SK-N-SH treated with all-trans-retinoic acid at 6 μM for 48 hours (cell line): ENCODE measurements around the gene TMA7B.

Experiments
- ARNTL ChIP-seq: fragments of 450-650 bp; formaldehyde crosslinking; IDR thresholded peaks from 2 replicates; pipeline ENCODE4 v1.5.0; 2020; ENCODE audit warnings: low read depth, mild to moderate bottlenecking, moderate library complexity, borderline replicate concordance
- GLIS3 ChIP-seq: fragments of 250-450 bp; sonication (Bioruptor Pico); IDR thresholded peaks from 2 replicates; pipeline ENCODE4 v1.5.0; 2020; ENCODE audit warnings: mild to moderate bottlenecking, moderate library complexity
- OSR1 ChIP-seq: fragments of 250-450 bp; sonication (Bioruptor Pico); IDR thresholded peaks from 2 replicates; pipeline ENCODE4 v1.8.0; 2022; ENCODE audit warnings: moderate library complexity, mild to moderate bottlenecking, inconsistent platforms
- SNAI2 ChIP-seq: fragments of 250-450 bp; sonication (Bioruptor Pico); IDR thresholded peaks from 2 replicates; pipeline ENCODE4 v1.5.0; 2020; ENCODE audit warnings: mild to moderate bottlenecking, moderate library complexity
- ZFP3 ChIP-seq: fragments of 250-450 bp; sonication (Bioruptor Pico); IDR thresholded peaks from 2 replicates; pipeline ENCODE4 v1.5.0; 2020; ENCODE audit warnings: mild to moderate bottlenecking, moderate library complexity
- ZNF565 ChIP-seq: fragments of 450-650 bp; formaldehyde crosslinking; conservative IDR thresholded peaks from 2 replicates; pipeline ENCODE4 v1.5.0; 2020; ENCODE audit warnings: low read depth, mild to moderate bottlenecking, moderate library complexity
- ZNF8 ChIP-seq: fragments of 450-650 bp; formaldehyde crosslinking; IDR thresholded peaks from 2 replicates; pipeline ENCODE4 v1.5.0; 2020; ENCODE audit warnings: mild to moderate bottlenecking, moderate library complexity

DNA sequence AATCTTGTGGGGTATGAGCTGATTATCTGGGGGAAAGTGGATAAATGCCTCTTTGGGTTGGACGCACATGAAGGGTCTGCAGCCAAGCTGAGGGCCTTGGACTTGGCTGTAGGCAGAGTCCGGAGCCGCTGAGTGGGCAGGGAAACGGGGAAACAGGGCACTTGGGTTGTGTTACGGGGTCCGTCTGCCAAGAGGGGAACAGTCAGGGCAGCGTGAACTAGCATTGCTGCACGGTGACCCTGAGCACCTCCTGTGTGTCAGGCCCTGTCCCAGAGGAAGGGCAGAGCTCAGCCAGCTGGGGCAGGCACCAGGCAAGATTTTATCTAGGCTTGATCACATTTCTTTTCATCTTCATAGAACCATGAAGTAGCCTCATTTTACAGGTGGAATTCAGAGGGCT is 46.4 kb downstream of the TMA7B start:
- no peak for TF ChIP-seq SNAI2
- no peak for TF ChIP-seq ARNTL (CRISPR knock-in tag)
- no peak for TF ChIP-seq ZFP3
- TF ChIP-seq ZNF8: no peak
- no peak for TF ChIP-seq OSR1
- TF ChIP-seq ZNF565: no peak
- TF ChIP-seq GLIS3: no peak
